ENCODE measurements around the gene CCND3. TPM values are rescaled to one million over a fixed set of nuclear protein-coding genes. Genes with fewer than 3 reads are reported as not detected.

The CCND3 gene
- total and polyA plus RNA-seq, 4 donors = 21.1 to 44.0 (median 32.2) TPM

GRCh38 chr6:41967312-41968287, 26.0 kb upstream of the CCND3 start:
- Histone ChIP-seq H3K4me3 (ENCODE audit: low read depth, low read length) (no peak overlapping the region), H3K27ac (ENCODE audit: low read depth, low read length) (no peak overlapping the region), H3K36me3 (ENCODE audit: control insufficient read depth, insufficient read depth, low read length) (no peaks in the 10 kb centered on the region), H3K9me3 (ENCODE audit: control insufficient read depth, insufficient read depth, low read length) (no peaks in the 10 kb centered on the region), H3K27me3 (ENCODE audit: control insufficient read depth, insufficient read depth, low read length) (no peaks in the 10 kb centered on the region), H3K4me1 (ENCODE audit: control insufficient read depth, insufficient read depth, low read length) (no peaks in the 10 kb centered on the region)
- no peak for DNase-seq (ENCODE audit: low read depth in 4 of 6, low spot score in 6 of 6)
- WGBS (ENCODE audit: insufficient coverage) = 59% methylated on average over 4 of the region's 7 CpGs

GRCh38 chr6:41966961-41967311, 25.3 kb upstream of the CCND3 start:
- Histone ChIP-seq H3K4me3 (ENCODE audit: low read depth, low read length) (no peak overlapping the region), H3K9me3 (ENCODE audit: control insufficient read depth, insufficient read depth, low read length) (no peaks in the 10 kb centered on the region), H3K4me1 (ENCODE audit: control insufficient read depth, insufficient read depth, low read length) (no peaks in the 10 kb centered on the region), H3K27ac (ENCODE audit: low read depth, low read length) (no peak overlapping the region), H3K27me3 (ENCODE audit: control insufficient read depth, insufficient read depth, low read length) (no peaks in the 10 kb centered on the region), H3K36me3 (ENCODE audit: control insufficient read depth, insufficient read depth, low read length) (no peaks in the 10 kb centered on the region)
- no CpG with 5 or more reads among the region's 4 CpGs for WGBS (ENCODE audit: insufficient coverage)
- no peak for DNase-seq (ENCODE audit: low read depth in 4 of 6, low spot score in 6 of 6)

GRCh38 chr6:41966214-41966920, 24.8 kb upstream of the CCND3 start:
- 59% methylated on average over 3 of the region's 5 CpGs for WGBS (ENCODE audit: insufficient coverage)
- Histone ChIP-seq H3K27ac (ENCODE audit: low read depth, low read length) (no peak overlapping the region), H3K27me3 (ENCODE audit: control insufficient read depth, insufficient read depth, low read length) (no peaks in the 10 kb centered on the region), H3K4me3 (ENCODE audit: low read depth, low read length) (no peak overlapping the region), H3K4me1 (ENCODE audit: control insufficient read depth, insufficient read depth, low read length) (no peaks in the 10 kb centered on the region), H3K9me3 (ENCODE audit: control insufficient read depth, insufficient read depth, low read length) (no peaks in the 10 kb centered on the region), H3K36me3 (ENCODE audit: control insufficient read depth, insufficient read depth, low read length) (no peaks in the 10 kb centered on the region)
- no peak for DNase-seq (ENCODE audit: low read depth in 4 of 6, low spot score in 6 of 6)

- Histone ChIP-seq H3K36me3 (ENCODE audit: control insufficient read depth, insufficient read depth, low read length) (no peaks in the 10 kb centered on the region), H3K9me3 (ENCODE audit: control insufficient read depth, insufficient read depth, low read length) (no peaks in the 10 kb centered on the region), H3K4me3 (ENCODE audit: low read depth, low read length) (no peak overlapping the region), H3K4me1 (ENCODE audit: control insufficient read depth, insufficient read depth, low read length) (no peaks in the 10 kb centered on the region), H3K27me3 (ENCODE audit: control insufficient read depth, insufficient read depth, low read length) (no peaks in the 10 kb centered on the region), H3K27ac (ENCODE audit: low read depth, low read length) (no peak overlapping the region)
- no peak for DNase-seq (ENCODE audit: low read depth in 4 of 6, low spot score in 6 of 6)
- 23% methylated on average over 4 of the region's 11 CpGs for WGBS (ENCODE audit: insufficient coverage)
These were observed 24.0 kb upstream of the CCND3 start for GRCh38 chr6:41965429-41966213.

GRCh38 chr6:41964201-41964887, 22.7 kb upstream of the CCND3 start:
- H3K4me1 ChIP-seq (ENCODE audit: control insufficient read depth, insufficient read depth, low read length) = no peaks in the 10 kb centered on the region
- no peaks in the 10 kb centered on the region for H3K9me3 ChIP-seq (ENCODE audit: control insufficient read depth, insufficient read depth, low read length)
- 89% methylated on average over 2 of the region's 2 CpGs for WGBS (ENCODE audit: insufficient coverage)
- DNase-seq (ENCODE audit: low read depth in 4 of 6, low spot score in 6 of 6) = no peak
- H3K4me3 ChIP-seq (ENCODE audit: low read depth, low read length) = no peak overlapping the region
- no peaks in the 10 kb centered on the region for H3K36me3 ChIP-seq (ENCODE audit: control insufficient read depth, insufficient read depth, low read length)
- H3K27me3 ChIP-seq (ENCODE audit: control insufficient read depth, insufficient read depth, low read length) = no peaks in the 10 kb centered on the region
- H3K27ac ChIP-seq (ENCODE audit: low read depth, low read length) = no peak overlapping the region

- Histone ChIP-seq H3K4me1 (ENCODE audit: control insufficient read depth, insufficient read depth, low read length) (no peaks in the 10 kb centered on the region), H3K27ac (ENCODE audit: low read depth, low read length) (no peak overlapping the region), H3K4me3 (ENCODE audit: low read depth, low read length) (no peak overlapping the region), H3K27me3 (ENCODE audit: control insufficient read depth, insufficient read depth, low read length) (no peaks in the 10 kb centered on the region), H3K36me3 (ENCODE audit: control insufficient read depth, insufficient read depth, low read length) (no peaks in the 10 kb centered on the region), H3K9me3 (ENCODE audit: control insufficient read depth, insufficient read depth, low read length) (no peaks in the 10 kb centered on the region)
- DNase-seq (ENCODE audit: low read depth in 4 of 6, low spot score in 6 of 6) = no peak
- 56% methylated on average over 1 of the region's 1 CpG for WGBS (ENCODE audit: insufficient coverage)
These were observed 21.8 kb upstream of the CCND3 start for GRCh38 chr6:41963371-41963770.

- no peak for DNase-seq (ENCODE audit: low read depth in 4 of 6, low spot score in 6 of 6)
- H3K27me3 ChIP-seq (ENCODE audit: control insufficient read depth, insufficient read depth, low read length) = no peaks in the 10 kb centered on the region
- no peaks in the 10 kb centered on the region for H3K4me1 ChIP-seq (ENCODE audit: control insufficient read depth, insufficient read depth, low read length)
- no peaks in the 10 kb centered on the region for H3K9me3 ChIP-seq (ENCODE audit: control insufficient read depth, insufficient read depth, low read length)
- WGBS (ENCODE audit: insufficient coverage) = no CpG with 5 or more reads among the region's 4 CpGs
- no peaks in the 10 kb centered on the region for H3K36me3 ChIP-seq (ENCODE audit: control insufficient read depth, insufficient read depth, low read length)
- no peak overlapping the region for H3K27ac ChIP-seq (ENCODE audit: low read depth, low read length)
- H3K4me3 ChIP-seq (ENCODE audit: low read depth, low read length) = no peak overlapping the region
These were observed 18.4 kb upstream of the CCND3 start for GRCh38 chr6:41960028-41960427.

GRCh38 chr6:41958022-41958856, 16.6 kb upstream of the CCND3 start:
- no peaks in the 10 kb centered on the region for H3K9me3 ChIP-seq (ENCODE audit: control insufficient read depth, insufficient read depth, low read length)
- no peak overlapping the region for H3K27ac ChIP-seq (ENCODE audit: low read depth, low read length)
- no peaks in the 10 kb centered on the region for H3K36me3 ChIP-seq (ENCODE audit: control insufficient read depth, insufficient read depth, low read length)
- no peaks in the 10 kb centered on the region for H3K4me1 ChIP-seq (ENCODE audit: control insufficient read depth, insufficient read depth, low read length)
- H3K27me3 ChIP-seq (ENCODE audit: control insufficient read depth, insufficient read depth, low read length) = no peaks in the 10 kb centered on the region
- 100% methylated on average over 1 of the region's 6 CpGs for WGBS (ENCODE audit: insufficient coverage)
- DNase-seq (ENCODE audit: low read depth in 4 of 6, low spot score in 6 of 6) = no peak
- H3K4me3 ChIP-seq (ENCODE audit: low read depth, low read length) = no peak overlapping the region
